HG02623 (cell line): ENCODE measurements around the gene FOXP1.

Source experiments
- ATAC-seq: cut with Tn5 transposase; IDR thresholded peaks from one replicate; pipeline ENCODE4 v1.9.1; 2021; ENCODE audit warnings: moderate library complexity; ENCODE audit not compliant: unreplicated experiment

The FOXP1 gene

GRCh38 chr3:71406972-71407810 lies 176.3 kb downstream of the FOXP1 start:
- ATAC-seq = no peak

GRCh38 chr3:71402911-71403310 lies 180.6 kb downstream of the FOXP1 start:
- no peak for ATAC-seq

DNA sequence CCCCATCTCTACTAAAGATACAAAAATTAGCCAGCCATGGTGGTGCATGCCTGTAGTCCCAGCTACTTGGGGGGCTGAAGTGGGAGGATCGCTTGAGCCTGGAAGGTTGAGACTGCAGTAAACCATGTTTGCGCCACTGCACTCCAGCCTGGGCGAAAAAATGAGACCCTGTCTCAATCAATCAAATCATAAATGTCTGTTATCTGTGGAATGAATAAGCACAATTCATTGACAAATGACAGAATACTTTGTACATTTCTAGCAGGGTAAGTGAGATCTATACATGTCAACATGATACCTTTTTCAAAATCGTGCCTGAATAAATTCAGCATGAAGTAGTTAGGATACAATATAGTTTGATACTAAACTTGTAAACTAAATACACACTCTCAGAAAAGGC lies 181.2 kb downstream of the FOXP1 start:
- ATAC-seq = no peak

GRCh38 chr3:71401695-71402231 lies 181.8 kb downstream of the FOXP1 start:
- ATAC-seq = no peak

GRCh38 chr3:71400986-71401451 lies 182.5 kb downstream of the FOXP1 start:
- no peak for ATAC-seq

DNA sequence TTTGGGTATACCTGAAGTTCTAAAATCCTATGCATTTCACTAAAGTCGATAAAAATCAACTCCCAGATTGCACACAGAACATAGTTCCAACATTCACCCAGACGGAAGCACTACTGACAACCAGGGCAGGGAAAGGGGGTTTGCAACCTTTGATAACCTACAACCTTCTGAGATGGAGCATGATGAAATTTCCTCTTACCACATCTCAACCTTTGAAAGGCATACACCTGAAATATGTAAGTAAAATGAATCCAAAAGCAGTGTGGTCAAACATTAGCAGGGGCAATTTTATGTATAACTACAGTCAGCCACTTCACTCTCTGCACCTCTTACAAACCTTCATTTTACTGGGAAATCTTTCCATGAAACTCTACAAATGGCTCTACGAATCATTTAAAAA lies 184.1 kb downstream of the FOXP1 start:
- ATAC-seq = no peak

DNA sequence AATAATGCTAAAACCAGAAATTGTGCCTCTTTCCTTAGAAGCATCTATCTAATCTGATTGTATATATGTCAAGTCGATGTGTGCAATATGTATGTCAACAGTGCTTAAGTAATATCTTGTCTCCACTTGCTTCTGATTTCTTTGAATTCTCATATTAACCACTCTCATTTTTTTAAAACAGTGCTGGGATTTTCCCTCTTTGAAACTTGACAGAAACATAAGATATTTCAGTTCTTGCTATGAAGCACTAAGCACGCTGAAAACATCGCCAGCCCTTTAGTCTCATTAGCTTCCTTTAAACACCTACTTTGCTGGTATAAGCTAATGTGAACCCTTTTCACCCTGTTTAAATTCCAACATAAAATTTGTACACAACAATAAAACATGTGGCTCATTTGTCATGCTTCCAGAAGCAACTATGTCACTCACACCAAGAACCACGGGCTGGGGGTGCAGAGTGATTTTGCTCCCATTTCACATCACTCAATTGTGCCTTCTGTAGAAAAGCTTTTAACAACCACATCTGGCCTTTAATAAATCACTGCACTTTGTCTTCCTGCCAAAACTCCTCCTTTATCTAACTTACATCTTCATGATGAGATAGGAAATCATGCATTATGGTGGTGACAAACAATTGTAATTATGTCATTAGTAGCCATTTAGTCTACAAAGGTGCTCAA lies 185.2 kb downstream of the FOXP1 start:
- no peak for ATAC-seq

GRCh38 chr3:71397726-71398125 lies 185.8 kb downstream of the FOXP1 start:
- ATAC-seq = no peak

DNA sequence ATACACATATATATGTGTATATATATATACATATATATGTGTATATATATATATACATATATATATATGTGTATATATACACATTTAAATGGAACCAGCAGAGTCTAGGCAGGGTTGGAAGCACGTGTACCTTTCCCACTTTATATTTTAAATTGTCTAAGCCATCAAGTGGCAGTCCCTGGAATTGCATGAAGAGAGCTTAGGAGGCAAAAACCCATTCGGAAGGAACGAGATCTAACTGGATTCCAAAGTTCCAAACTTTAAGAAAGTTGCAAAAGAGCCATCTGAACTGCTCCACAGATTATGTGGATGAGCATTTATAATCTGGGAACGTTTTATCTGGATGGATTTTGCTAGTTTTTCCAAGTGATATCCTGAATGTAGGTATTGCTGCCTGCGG lies 186.5 kb downstream of the FOXP1 start:
- ATAC-seq = no peak

- ATAC-seq = no peak
Observed at GRCh38 chr3:71395927-71396695, 187.4 kb downstream of the FOXP1 start.

- ATAC-seq = no peak
Observed at GRCh38 chr3:71395470-71395869, 188.1 kb downstream of the FOXP1 start.

- no peak for ATAC-seq
Observed at GRCh38 chr3:71393745-71394144, 189.8 kb downstream of the FOXP1 start.

GRCh38 chr3:71393093-71393492 lies 190.4 kb downstream of the FOXP1 start:
- ATAC-seq = no peak

GRCh38 chr3:71392251-71392650 lies 191.3 kb downstream of the FOXP1 start:
- peak; percentile 68 for ATAC-seq

GRCh38 chr3:71391361-71391760 lies 192.2 kb downstream of the FOXP1 start:
- no peak for ATAC-seq

GRCh38 chr3:71389911-71390573 lies 193.5 kb downstream of the FOXP1 start:
- no peak for ATAC-seq

DNA sequence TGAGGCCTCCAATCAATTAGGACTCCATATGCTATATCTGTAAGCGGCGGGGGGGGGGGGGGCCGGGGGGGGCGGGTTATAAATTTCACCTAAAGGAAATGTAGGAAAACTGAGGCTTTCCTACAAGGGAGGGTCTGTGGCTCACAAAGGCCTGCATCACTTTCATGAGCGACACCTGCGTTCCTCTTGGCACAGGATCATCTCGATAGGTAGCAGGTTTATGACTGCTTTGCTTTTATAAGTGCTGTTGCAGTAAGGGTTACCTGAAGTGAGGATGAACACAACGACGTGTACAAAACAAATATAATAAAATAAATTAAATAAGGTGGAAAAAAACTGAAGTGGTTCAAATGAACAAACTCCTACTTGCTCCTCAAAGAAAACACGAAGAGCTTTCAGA lies 194.3 kb downstream of the FOXP1 start:
- ATAC-seq = no peak

DNA sequence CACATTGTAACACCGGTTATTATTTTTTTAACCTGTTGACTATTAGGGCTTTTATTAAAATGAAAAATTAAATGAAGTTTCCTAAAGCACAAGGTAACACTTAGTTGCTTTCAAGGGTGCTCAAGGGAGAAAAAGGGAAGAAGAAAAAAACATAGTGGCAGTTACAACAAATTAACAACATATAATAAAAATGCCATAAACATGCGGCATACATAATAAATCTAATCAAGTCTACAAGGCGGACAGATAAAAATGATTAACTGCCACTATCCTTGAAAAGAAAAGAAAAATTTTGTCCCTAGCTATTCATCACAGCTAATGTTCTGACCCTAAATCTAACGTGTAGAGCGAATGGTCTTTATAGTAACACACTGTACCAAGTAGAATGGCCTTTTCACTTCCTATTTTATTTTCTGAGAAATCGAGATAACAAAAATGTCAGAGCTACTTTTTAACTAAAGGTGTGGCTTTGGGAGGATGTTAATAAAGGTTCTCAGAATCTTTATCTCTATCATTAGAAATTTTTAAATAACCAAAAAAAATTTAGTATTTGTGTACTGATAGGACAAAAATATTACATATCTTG lies 194.9 kb downstream of the FOXP1 start:
- ATAC-seq = no peak

DNA sequence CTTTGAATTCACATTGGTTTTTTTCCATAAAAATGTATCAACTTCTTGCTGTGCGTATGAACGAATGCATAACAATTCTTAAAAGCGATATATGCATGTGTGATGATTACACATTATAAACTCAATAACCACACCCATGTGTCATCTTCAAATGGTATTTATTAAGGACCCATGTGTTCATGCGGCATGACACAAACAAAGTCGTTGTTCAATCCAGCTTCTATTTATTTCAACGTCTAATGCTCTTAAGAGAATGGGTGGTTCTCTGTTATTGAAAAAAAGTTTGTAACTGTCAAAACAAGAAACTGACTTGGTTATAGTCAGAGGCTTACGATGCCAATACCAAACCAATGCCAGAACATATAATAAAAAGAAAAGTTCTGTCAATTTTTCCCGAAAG lies 195.9 kb downstream of the FOXP1 start:
- no peak for ATAC-seq
